WTC11 (cell line): Measurements from ENCODE around the gene ETV3. TPM values are rescaled to one million over a fixed set of nuclear protein-coding genes. Genes with fewer than 3 reads are reported as not detected.

Source experiments
- ATAC-seq: fragments of 200-7000 bp; cut with Tn5 transposase; 2 replicates; pipeline ENCODE4 v1.10.0; 2021; ENCODE audit warnings: mild to moderate bottlenecking, moderate library complexity
- CTCF ChIA-PET: fragments of 300-600 bp; sonication (Branson Sonifier 250); formaldehyde crosslinking; loops from one replicate; lab custom pipeline; 2021; ENCODE audit warnings: antibody characterized with exemption; lab: Charles Lee
- POLR2A ChIA-PET: fragments of 350-600 bp; sonication (Branson Sonifier 250); formaldehyde crosslinking; loops from one replicate; lab custom pipeline; 2021; ENCODE audit warnings: antibody characterized with exemption; lab: Charles Lee
- DNase-seq: peaks from one replicate; pipeline ENCODE4 v3.0.0; 2021; ENCODE audit warnings: low spot score
- H3K27ac Mint-ChIP-seq: 2 replicates; pipeline ENCODE4 v1.8.0; 2021; ENCODE audit warnings: mixed read lengths
- H3K27me3 Mint-ChIP-seq: 2 replicates; pipeline ENCODE4 v1.8.0; 2021; ENCODE audit warnings: low read depth, mild to moderate bottlenecking, moderate library complexity, mixed read lengths
- H3K36me3 Mint-ChIP-seq: 2 replicates; pipeline ENCODE4 v1.8.0; 2021; ENCODE audit warnings: mixed read lengths
- H3K4me1 Mint-ChIP-seq: 2 replicates; pipeline ENCODE4 v1.8.0; 2022; ENCODE audit warnings: mixed read lengths
- H3K4me3 Mint-ChIP-seq: 2 replicates; pipeline ENCODE4 v1.8.0; 2021; ENCODE audit warnings: mild to moderate bottlenecking, moderate library complexity, mixed read lengths
- H3K9me3 Mint-ChIP-seq: 2 replicates; pipeline ENCODE4 v1.8.0; 2021; ENCODE audit warnings: mixed read lengths
- ATF1 ChIP-seq: sonication (generic); formaldehyde crosslinking; IDR thresholded peaks from 2 replicates; pipeline ENCODE4 v1.8.1; 2023; ENCODE audit warnings: mild to moderate bottlenecking, moderate library complexity, missing genetic modification reagents
- CDX4 ChIP-seq: fragments of 250-450 bp; sonication (Bioruptor Pico); IDR thresholded peaks from 2 replicates; pipeline ENCODE4 v1.9.0; 2021; ENCODE audit warnings: moderate library complexity, mild to moderate bottlenecking, inconsistent platforms, borderline replicate concordance
- CREB1 ChIP-seq: sonication (generic); formaldehyde crosslinking; IDR thresholded peaks from 2 replicates; pipeline ENCODE4 v1.8.0; 2023; ENCODE audit warnings: mild to moderate bottlenecking, missing genetic modification reagents
- E2F5 ChIP-seq: sonication (generic); formaldehyde crosslinking; IDR thresholded peaks from 2 replicates; pipeline ENCODE4 v1.8.1; 2022; ENCODE audit warnings: mild to moderate bottlenecking, moderate library complexity, missing genetic modification reagents
- FOXK1 ChIP-seq: sonication (generic); formaldehyde crosslinking; IDR thresholded peaks from 2 replicates; pipeline ENCODE4 v1.8.0; 2022; ENCODE audit warnings: mild to moderate bottlenecking, moderate library complexity, missing genetic modification reagents
- FOXP4 ChIP-seq: sonication (generic); formaldehyde crosslinking; IDR thresholded peaks from 2 replicates; pipeline ENCODE4 v1.8.0; 2022; ENCODE audit warnings: mild to moderate bottlenecking, missing genetic modification reagents
- JAZF1 ChIP-seq: fragments of 250-450 bp; sonication (Bioruptor Pico); IDR thresholded peaks from 2 replicates; pipeline ENCODE4 v1.9.0; 2021; ENCODE audit warnings: moderate library complexity, mild to moderate bottlenecking, inconsistent platforms
- KAT7 ChIP-seq: sonication (generic); formaldehyde crosslinking; IDR thresholded peaks from 2 replicates; pipeline ENCODE4 v1.8.1; 2023; ENCODE audit warnings: missing genetic modification reagents, mild to moderate bottlenecking, borderline replicate concordance
- MLX ChIP-seq: sonication (generic); formaldehyde crosslinking; IDR thresholded peaks from 2 replicates; pipeline ENCODE4 v1.8.1; 2023; ENCODE audit warnings: mild to moderate bottlenecking, missing genetic modification reagents, moderate library complexity
- MXD4 ChIP-seq: fragments of 250-450 bp; sonication (Bioruptor Pico); IDR thresholded peaks from 2 replicates; pipeline ENCODE4 v1.8.0; 2021; ENCODE audit warnings: mild to moderate bottlenecking, moderate library complexity, borderline replicate concordance
- NFATC4 ChIP-seq: fragments of 250-450 bp; sonication (Bioruptor Pico); IDR thresholded peaks from 2 replicates; pipeline ENCODE4 v1.9.0; 2021; ENCODE audit warnings: mild to moderate bottlenecking
- NFE2L1 ChIP-seq: sonication (generic); formaldehyde crosslinking; IDR thresholded peaks from 2 replicates; pipeline ENCODE4 v1.8.1; 2023; ENCODE audit warnings: missing genetic modification reagents
- NR3C1 ChIP-seq: sonication (generic); formaldehyde crosslinking; conservative IDR thresholded peaks from 2 replicates; pipeline ENCODE4 v1.8.1; 2023; ENCODE audit warnings: low read depth, mild to moderate bottlenecking, missing genetic modification reagents
- USF2 ChIP-seq: sonication (generic); formaldehyde crosslinking; IDR thresholded peaks from 2 replicates; pipeline ENCODE4 v1.8.1; 2023; ENCODE audit warnings: mild to moderate bottlenecking, missing genetic modification reagents, moderate library complexity
- ZBTB21 ChIP-seq: sonication (generic); formaldehyde crosslinking; IDR thresholded peaks from 2 replicates; pipeline ENCODE4 v1.8.1; 2023; ENCODE audit warnings: mild to moderate bottlenecking, missing genetic modification reagents, borderline replicate concordance
- total RNA-seq: library from RNA; stranded (reverse); gene quantifications from 3 replicates; pipeline ENCODE4 v1.2.3, GENCODE V29; 2021
- TF ChIP-seq, protein P1 (sequence below): fragments of 250-450 bp; sonication (Bioruptor Pico); IDR thresholded peaks from 2 replicates; pipeline ENCODE4 v2.1.2; 2022; ENCODE audit warnings: mild to moderate bottlenecking, moderate library complexity
- TF ChIP-seq, protein P2 (sequence below): sonication (generic); formaldehyde crosslinking; IDR thresholded peaks from 2 replicates; pipeline ENCODE4 v1.8.0; 2022; ENCODE audit warnings: mild to moderate bottlenecking, missing genetic modification reagents
- TF ChIP-seq, protein P3 (sequence below): sonication (generic); formaldehyde crosslinking; IDR thresholded peaks from 2 replicates; pipeline ENCODE4 v1.8.1; 2023; ENCODE audit warnings: mild to moderate bottlenecking, missing genetic modification reagents, borderline replicate concordance

Gene ETV3
- total RNA-seq, 1 experiment from 2014 or later, result 26.0 TPM

DNA sequence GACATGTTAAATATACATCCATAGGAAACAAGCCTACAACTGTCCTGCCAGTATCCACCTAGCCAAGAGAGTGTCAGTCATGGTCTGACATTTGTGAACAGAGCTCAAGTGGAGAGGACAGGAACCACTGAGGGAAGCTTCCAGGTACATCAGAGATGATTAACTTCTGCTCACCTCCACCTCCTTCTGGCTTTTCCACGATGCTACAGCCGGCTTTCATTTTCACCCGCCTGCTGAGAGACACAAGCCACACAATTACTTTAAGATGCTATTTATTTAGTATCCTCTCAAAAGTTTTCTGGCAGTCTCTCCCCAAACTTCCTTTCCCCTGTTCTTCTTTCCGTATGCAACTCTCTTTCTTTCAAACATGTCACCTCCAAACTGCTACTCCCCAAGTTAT, 2.1 kb downstream of the ETV3 start:
- Mint-ChIP-seq H3K4me1 (peaks cover 40% of the 10 kb centered on the region), H3K27me3 (peaks cover 2% of the 10 kb centered on the region), H3K36me3 (peaks cover 48% of the 10 kb centered on the region), H3K27ac (no peak overlapping the region; the same call in 1 of the 2 replicates), H3K4me3 (peak overlapping the region; percentile 94), H3K9me3 (no peaks in the 10 kb centered on the region)
- no peak for DNase-seq
- TF ChIP-seq, protein P1, sequence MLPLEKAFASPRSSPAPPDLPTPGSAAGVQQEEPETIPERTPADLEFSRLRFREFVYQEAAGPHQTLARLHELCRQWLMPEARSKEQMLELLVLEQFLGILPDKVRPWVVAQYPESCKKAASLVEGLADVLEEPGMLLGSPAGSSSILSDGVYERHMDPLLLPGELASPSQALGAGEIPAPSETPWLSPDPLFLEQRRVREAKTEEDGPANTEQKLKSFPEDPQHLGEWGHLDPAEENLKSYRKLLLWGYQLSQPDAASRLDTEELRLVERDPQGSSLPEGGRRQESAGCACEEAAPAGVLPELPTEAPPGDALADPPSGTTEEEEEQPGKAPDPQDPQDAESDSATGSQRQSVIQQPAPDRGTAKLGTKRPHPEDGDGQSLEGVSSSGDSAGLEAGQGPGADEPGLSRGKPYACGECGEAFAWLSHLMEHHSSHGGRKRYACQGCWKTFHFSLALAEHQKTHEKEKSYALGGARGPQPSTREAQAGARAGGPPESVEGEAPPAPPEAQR (CRISPR knock-in tag), result no peak
- no peak for TF ChIP-seq MLX (CRISPR knock-in tag)
- no peak for TF ChIP-seq FOXP4 (CRISPR knock-in tag)
- no peak for TF ChIP-seq CREB1 (CRISPR knock-in tag)
- no peak for TF ChIP-seq KAT7 (CRISPR knock-in tag)
- no peak for TF ChIP-seq NR3C1 (CRISPR knock-in tag)
- TF ChIP-seq, protein P2, sequence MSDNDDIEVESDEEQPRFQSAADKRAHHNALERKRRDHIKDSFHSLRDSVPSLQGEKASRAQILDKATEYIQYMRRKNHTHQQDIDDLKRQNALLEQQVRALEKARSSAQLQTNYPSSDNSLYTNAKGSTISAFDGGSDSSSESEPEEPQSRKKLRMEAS (CRISPR knock-in tag), result no peak
- TF ChIP-seq CDX4 (CRISPR knock-in tag), result no peak
- TF ChIP-seq, protein P3, sequence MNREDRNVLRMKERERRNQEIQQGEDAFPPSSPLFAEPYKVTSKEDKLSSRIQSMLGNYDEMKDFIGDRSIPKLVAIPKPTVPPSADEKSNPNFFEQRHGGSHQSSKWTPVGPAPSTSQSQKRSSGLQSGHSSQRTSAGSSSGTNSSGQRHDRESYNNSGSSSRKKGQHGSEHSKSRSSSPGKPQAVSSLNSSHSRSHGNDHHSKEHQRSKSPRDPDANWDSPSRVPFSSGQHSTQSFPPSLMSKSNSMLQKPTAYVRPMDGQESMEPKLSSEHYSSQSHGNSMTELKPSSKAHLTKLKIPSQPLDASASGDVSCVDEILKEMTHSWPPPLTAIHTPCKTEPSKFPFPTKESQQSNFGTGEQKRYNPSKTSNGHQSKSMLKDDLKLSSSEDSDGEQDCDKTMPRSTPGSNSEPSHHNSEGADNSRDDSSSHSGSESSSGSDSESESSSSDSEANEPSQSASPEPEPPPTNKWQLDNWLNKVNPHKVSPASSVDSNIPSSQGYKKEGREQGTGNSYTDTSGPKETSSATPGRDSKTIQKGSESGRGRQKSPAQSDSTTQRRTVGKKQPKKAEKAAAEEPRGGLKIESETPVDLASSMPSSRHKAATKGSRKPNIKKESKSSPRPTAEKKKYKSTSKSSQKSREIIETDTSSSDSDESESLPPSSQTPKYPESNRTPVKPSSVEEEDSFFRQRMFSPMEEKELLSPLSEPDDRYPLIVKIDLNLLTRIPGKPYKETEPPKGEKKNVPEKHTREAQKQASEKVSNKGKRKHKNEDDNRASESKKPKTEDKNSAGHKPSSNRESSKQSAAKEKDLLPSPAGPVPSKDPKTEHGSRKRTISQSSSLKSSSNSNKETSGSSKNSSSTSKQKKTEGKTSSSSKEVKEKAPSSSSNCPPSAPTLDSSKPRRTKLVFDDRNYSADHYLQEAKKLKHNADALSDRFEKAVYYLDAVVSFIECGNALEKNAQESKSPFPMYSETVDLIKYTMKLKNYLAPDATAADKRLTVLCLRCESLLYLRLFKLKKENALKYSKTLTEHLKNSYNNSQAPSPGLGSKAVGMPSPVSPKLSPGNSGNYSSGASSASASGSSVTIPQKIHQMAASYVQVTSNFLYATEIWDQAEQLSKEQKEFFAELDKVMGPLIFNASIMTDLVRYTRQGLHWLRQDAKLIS (CRISPR knock-in tag), result no peak
- ChIA-PET CTCF (interaction anchor here (0.8 to 9.6 kb wide), 5 partner anchors 11 to 50 kb away, joined by 3 to 114 read pairs (median 4); no protein-coding TSS in a partner anchor), POLR2A (no interaction called here)
- no peak for ATAC-seq

GRCh38 chr1:157135646-157136045, 2.5 kb downstream of the ETV3 start:
- H3K9me3 Mint-ChIP-seq, result no peaks in the 10 kb centered on the region
- TF ChIP-seq MXD4 (CRISPR knock-in tag), result no peak
- TF ChIP-seq, protein P2 (CRISPR knock-in tag), result no peak
- TF ChIP-seq NFE2L1 (CRISPR knock-in tag), result no peak
- TF ChIP-seq NFATC4 (CRISPR knock-in tag), result no peak
- no peak for TF ChIP-seq USF2
- TF ChIP-seq JAZF1 (CRISPR knock-in tag), result no peak
- TF ChIP-seq FOXK1 (CRISPR knock-in tag), result no peak
- TF ChIP-seq ATF1 (CRISPR knock-in tag), result no peak
- TF ChIP-seq E2F5 (CRISPR knock-in tag), result no peak
- TF ChIP-seq ZBTB21 (CRISPR knock-in tag), result no peak
- ATAC-seq (no peak), DNase-seq (no peak)
- H3K36me3 Mint-ChIP-seq, result peaks cover 50% of the 10 kb centered on the region
- ChIA-PET POLR2A (no interaction called here), CTCF (interaction anchor here (0.8 to 9.6 kb wide), 5 partner anchors 11 to 49 kb away, joined by 3 to 114 read pairs (median 4); no protein-coding TSS in a partner anchor)
- H3K27me3 Mint-ChIP-seq, result no peaks in the 10 kb centered on the region; the same call in 1 of the 2 replicates
- no peak overlapping the region for H3K27ac Mint-ChIP-seq
- no peak overlapping the region for H3K4me3 Mint-ChIP-seq
- H3K4me1 Mint-ChIP-seq, result peaks cover 35% of the 10 kb centered on the region
